H1 (cell line): ENCODE measurements around the gene NYAP2. TPM values are rescaled to one million over a fixed set of nuclear protein-coding genes. Genes with fewer than 3 reads are reported as not detected.

ENCODE experiments used
- CTCF ChIA-PET: fragments of 300-600 bp; sonication (Branson Sonifier 250); formaldehyde crosslinking; loops from one replicate; lab custom pipeline; 2021; ENCODE audit not compliant: partially characterized antibody; lab: Charles Lee
- POLR2A ChIA-PET: fragments of 300-600 bp; sonication (Branson Sonifier 250); formaldehyde crosslinking; loops from one replicate; lab custom pipeline; 2021; ENCODE audit warnings: inconsistent platforms; ENCODE audit not compliant: partially characterized antibody; lab: Charles Lee
- DNase-seq, 2 experiments: peaks; one replicate each; pipeline versions ENCODE4 v3.0.0 to v3.0.0-alpha.2; 2010 to 2022; ENCODE audit warnings: low spot score in 2 of 2, low read depth in 1 of 2, mixed read lengths in 1 of 2
- FAIRE-seq: peaks from 2 replicates; lab custom pipeline; 2011; peaks lifted over from hg19 to GRCh38; lab: Jason Lieb, UNC
- H2AFZ ChIP-seq: 2 replicates; pipeline ENCODE4 v1.8.1; 2012; ENCODE audit warnings: low read length, inconsistent platforms
- H2AK5ac ChIP-seq: 2 replicates; pipeline ENCODE4 v1.6.1; 2013; ENCODE audit warnings: low read depth, low read length
- H2BK120ac ChIP-seq: replicated peaks from 2 replicates; pipeline ENCODE3; 2013; ENCODE audit warnings: low read depth, low read length, inconsistent platforms
- H2BK12ac ChIP-seq: 2 replicates; pipeline ENCODE4 v1.6.1; 2013; ENCODE audit warnings: low read depth, low read length
- H2BK15ac ChIP-seq: 2 replicates; pipeline ENCODE4 v1.6.1; 2013; ENCODE audit warnings: low read length
- H2BK20ac ChIP-seq: 2 replicates; pipeline ENCODE4 v1.6.1; 2013; ENCODE audit warnings: low read length
- H2BK5ac ChIP-seq: 2 replicates; pipeline ENCODE4 v1.6.1; 2013; ENCODE audit warnings: low read depth, low read length
- H3K14ac ChIP-seq: 2 replicates; pipeline ENCODE4 v1.6.1; 2013; ENCODE audit warnings: inconsistent platforms; ENCODE audit not compliant: insufficient read length
- H3K18ac ChIP-seq: 2 replicates; pipeline ENCODE4 v1.6.1; 2013; ENCODE audit warnings: low read length; ENCODE audit errors: extremely low read depth
- H3K23ac ChIP-seq: 2 replicates; pipeline ENCODE4 v1.6.1; 2013; ENCODE audit warnings: inconsistent platforms; ENCODE audit not compliant: insufficient read length
- H3K23me2 ChIP-seq: 2 replicates; pipeline ENCODE4 v1.6.1; 2013; ENCODE audit warnings: low read depth, low read length
- H3K27ac ChIP-seq: 2 replicates; pipeline ENCODE4 v1.6.1; 2011; ENCODE audit warnings: low read depth, low read length, inconsistent platforms
- H3K27me3 ChIP-seq, 4 experiments: replicated peaks in 1 of 4; 1 replicate in 1 of 4; 2 replicates in 3 of 4; pipeline versions ENCODE4 v1.6.1 to v1.8.1; 2011 to 2013; ENCODE audit warnings: low read length in 3 of 4, mild to moderate bottlenecking in 3 of 4, inconsistent platforms in 2 of 4, mixed read lengths in 2 of 4, moderate library complexity in 1 of 4; ENCODE audit not compliant: control insufficient read depth in 3 of 4, insufficient read depth in 3 of 4; ENCODE audit errors: extremely low read depth in 1 of 4
- H3K36me3 ChIP-seq, 4 experiments: 2 replicates each; pipeline versions ENCODE4 v1.6.1 to v1.8.1; 2011 to 2013; ENCODE audit warnings: mild to moderate bottlenecking in 4 of 4, low read length in 3 of 4, moderate library complexity in 2 of 4, control low read depth in 1 of 4, inconsistent platforms in 1 of 4; ENCODE audit not compliant: insufficient read depth in 4 of 4, control insufficient read depth in 2 of 4
- H3K4ac ChIP-seq: replicated peaks from 2 replicates; pipeline ENCODE3; 2013; ENCODE audit warnings: low read length, low read depth, mixed read lengths, inconsistent platforms; ENCODE audit not compliant: insufficient read length
- H3K4me1 ChIP-seq, 4 experiments: replicated peaks in 1 of 4; 1 replicate in 1 of 4; 2 replicates in 3 of 4; pipeline versions ENCODE4 v1.6.1 to v1.8.1; 2011 to 2013; ENCODE audit warnings: low read length in 3 of 4, inconsistent platforms in 2 of 4, mixed read lengths in 1 of 4; ENCODE audit not compliant: insufficient read depth in 4 of 4, control insufficient read depth in 3 of 4
- H3K4me2 ChIP-seq, 2 experiments: 2 replicates each; pipeline versions ENCODE4 v1.6.1 to v1.8.1; 2011 to 2013; ENCODE audit warnings: low read depth in 2 of 2, low read length in 2 of 2, control low read depth in 1 of 2, inconsistent platforms in 1 of 2, mild to moderate bottlenecking in 1 of 2; ENCODE audit not compliant: insufficient read depth in 1 of 2
- H3K4me3 ChIP-seq, 4 experiments: fragments of 200-600, 300-600 bp in 1 of 4; sonication (generic), shearing (Covaris generic), sonication (Bioruptor Twin) in 1 of 4; 2 replicates each; pipeline versions ENCODE4 v1.5.1 to v1.8.1; 2011 to 2016; ENCODE audit warnings: low read length in 4 of 4, low read depth in 3 of 4, control low read depth in 2 of 4, inconsistent platforms in 2 of 4, mild to moderate bottlenecking in 2 of 4, mixed read lengths in 1 of 4, moderate library complexity in 1 of 4; ENCODE audit not compliant: insufficient read depth in 2 of 4; ENCODE audit errors: extremely low read depth in 1 of 4
- H3K56ac ChIP-seq: replicated peaks from 2 replicates; pipeline ENCODE3; 2013; ENCODE audit warnings: low read depth, mild to moderate bottlenecking, mixed read lengths, low read length, inconsistent platforms; ENCODE audit not compliant: insufficient read length
- H3K79me1 ChIP-seq: 2 replicates; pipeline ENCODE4 v1.6.1; 2013; ENCODE audit warnings: low read depth, low read length, control low read depth
- H3K79me2 ChIP-seq, 2 experiments: 2 replicates each; pipeline versions ENCODE4 v1.6.1 to v1.8.1; 2012 to 2013; ENCODE audit warnings: low read length in 2 of 2, mild to moderate bottlenecking in 2 of 2, inconsistent platforms in 1 of 2; ENCODE audit not compliant: insufficient read depth in 2 of 2, control insufficient read depth in 1 of 2
- H3K9ac ChIP-seq, 4 experiments: replicated peaks in 1 of 4; 1 replicate in 1 of 4; 2 replicates in 3 of 4; pipeline versions ENCODE4 v1.6.1 to v1.8.1; 2011 to 2013; ENCODE audit warnings: low read depth in 3 of 4, low read length in 3 of 4, control low read depth in 2 of 4, mild to moderate bottlenecking in 2 of 4, moderate library complexity in 2 of 4, inconsistent platforms in 1 of 4; ENCODE audit errors: extremely low read depth in 1 of 4
- H3K9me3 ChIP-seq, 2 experiments: 2 replicates each; pipeline versions ENCODE4 v1.6.1 to v1.8.1; 2012 to 2013; ENCODE audit warnings: mild to moderate bottlenecking in 2 of 2, moderate library complexity in 2 of 2, control low read depth in 1 of 2, inconsistent platforms in 1 of 2, low read depth in 1 of 2, low read length in 1 of 2, mixed read lengths in 1 of 2; ENCODE audit not compliant: insufficient read depth in 2 of 2
- H4K20me1 ChIP-seq, 2 experiments: replicated peaks in 1 of 2; 2 replicates each; pipeline versions ENCODE3 to v1.8.1; 2011 to 2013; ENCODE audit warnings: inconsistent platforms in 2 of 2, low read length in 2 of 2, mild to moderate bottlenecking in 1 of 2; ENCODE audit not compliant: insufficient read depth in 2 of 2, control insufficient read depth in 1 of 2
- H4K5ac ChIP-seq: 2 replicates; pipeline ENCODE4 v1.6.1; 2013; ENCODE audit warnings: low read length, low read depth, mixed read lengths, inconsistent platforms; ENCODE audit not compliant: insufficient read length
- H4K8ac ChIP-seq: 2 replicates; pipeline ENCODE4 v1.8.0; 2013; ENCODE audit warnings: mild to moderate bottlenecking, moderate library complexity, low read length, inconsistent platforms; ENCODE audit not compliant: insufficient read depth; ENCODE audit errors: extremely low read depth
- H4K91ac ChIP-seq: replicated peaks from 2 replicates; pipeline ENCODE3; 2013; ENCODE audit warnings: low read length, mixed read lengths, inconsistent platforms; ENCODE audit not compliant: insufficient read length
- RAD21 ChIP-seq, 2 experiments: IDR thresholded peaks in 1 of 2; conservative IDR thresholded peaks in 1 of 2; 2 replicates each; pipeline ENCODE4 v1.6.1; 2011; ENCODE audit warnings: low read depth in 2 of 2, low read length in 2 of 2, improper control_type of control experiment in 1 of 2, inconsistent platforms in 1 of 2, mild to moderate bottlenecking in 1 of 2, moderate library complexity in 1 of 2
- RXRA ChIP-seq: IDR thresholded peaks from 2 replicates; pipeline ENCODE4 v1.6.1; 2011; ENCODE audit warnings: low read depth, mild to moderate bottlenecking, low read length, moderate library complexity; ENCODE audit not compliant: insufficient read depth
- WGBS, 2 experiments: shearing (Covaris generic) in 1 of 2; methylation state at CpG; one replicate each; pipeline versions ENCODE4 v1.1.6 to v1.1.7; 2013 to 2015; ENCODE audit warnings: low lambda C conversion rate in 2 of 2, mixed read lengths in 2 of 2, inconsistent platforms in 1 of 2, low coverage in 1 of 2, missing lambda C conversion rate in 1 of 2; ENCODE audit not compliant: insufficient replicate concordance in 2 of 2, insufficient coverage in 1 of 2, insufficient read length in 1 of 2; ENCODE audit errors: extremely low coverage in 1 of 2, missing lambda C conversion rate in 1 of 2; 5-methylcytosine and 5-hydroxymethylcytosine counted together
- polyA plus RNA-seq, 7 experiments: library from polyadenylated mRNA; depleted of rRNA in 3 of 7; stranded (reverse) in 5 of 7; unstranded in 2 of 7; fragments of >200 nt in 5 of 7; fragments of 200-250 nt in 2 of 7; gene quantifications; 1 replicate in 5 of 7; 2 replicates in 1 of 7; 4 replicates in 1 of 7; pipeline versions ENCODE4 v1.2.1 to v1.2.3, GENCODE V29; 2011 to 2013; ENCODE audit warnings: missing spikeins in 2 of 7, mixed read lengths in 2 of 7
- total RNA-seq: library from RNA; stranded (reverse); fragmentation: NEBNext Ultra II Directional; extraction: Animal tissue kit (Norgen Biotek cat#: 25700); gene quantifications from 2 replicates; pipeline ENCODE4 v1.2.1, GENCODE V29; 2021

NYAP2 gene
- total and polyA plus RNA-seq, 2 of the 8 experiments (the other 6 are each of a cell fraction or from before 2014, with no cell fraction given) = not detected

GRCh38 chr2:225411452-225411851 is 11.9 kb downstream of the NYAP2 start:
- no peak overlapping the region for H3K18ac ChIP-seq
- H3K23me2 ChIP-seq = no peaks in the 10 kb centered on the region
- no peak overlapping the region for H2AK5ac ChIP-seq
- H2AFZ ChIP-seq = no peak overlapping the region
- no peak for DNase-seq
- H4K5ac ChIP-seq = no peak overlapping the region
- no peak overlapping the region for H2BK12ac ChIP-seq
- CTCF ChIA-PET = interaction anchor here (0.7 to 1.2 kb wide), 4 partner anchors 23 to 1629 kb away, joined by 3 to 7 read pairs (median 3); no protein-coding TSS in a partner anchor
- H3K79me2 ChIP-seq = no peaks in the 10 kb centered on the region
- POLR2A ChIA-PET = no interaction called here
- no peak overlapping the region for H3K4me3 ChIP-seq
- H3K9ac ChIP-seq = no peak overlapping the region
- no peaks in the 10 kb centered on the region for H3K9me3 ChIP-seq
- H4K91ac ChIP-seq = no peak overlapping the region
- no peak overlapping the region for H4K8ac ChIP-seq
- no peak for FAIRE-seq
- 90% methylated on average over 3 of the region's 3 CpGs; no CpG with 5 or more reads in 1 of the 2 experiments for WGBS, 2 experiments
- H3K27ac ChIP-seq = no peak overlapping the region
- no peaks in the 10 kb centered on the region for H4K20me1 ChIP-seq
- H2BK5ac ChIP-seq = no peak overlapping the region
- H2BK120ac ChIP-seq = no peak overlapping the region
- H2BK20ac ChIP-seq = no peak overlapping the region
- peaks cover 0 to 3% (median 1%) of the 10 kb centered on the region in 4 experiments; a peak in 1 of 7 replicates for H3K4me1 ChIP-seq
- no peak overlapping the region for H3K56ac ChIP-seq
- H3K4me2 ChIP-seq = no peak overlapping the region
- peaks cover 0 to 1% (median 0%) of the 10 kb centered on the region in 4 experiments; a peak in 1 of 7 replicates for H3K27me3 ChIP-seq
- no peak overlapping the region for H3K23ac ChIP-seq
- no peak overlapping the region for H2BK15ac ChIP-seq
- H3K4ac ChIP-seq = no peak overlapping the region
- TF ChIP-seq RXRA (no peak), RAD21 (IDR thresholded peaks at IDR 0.05 in 1 of 2, conservative IDR thresholded peaks at IDR 0.05 in 1 of 2; ENCODE audit: low read depth in 2 of 2, low read length in 2 of 2) (peak in 1 of 2 experiments; percentile 19; a peak in 1 of 4 replicates)
- no peaks in the 10 kb centered on the region for H3K79me1 ChIP-seq
- no peak overlapping the region for H3K14ac ChIP-seq
- H3K36me3 ChIP-seq = no peaks in the 10 kb centered on the region
